WTC11 (cell line): ENCODE measurements around the gene TMEM38B. TPM values are rescaled to one million over a fixed set of nuclear protein-coding genes. Genes with fewer than 3 reads are reported as not detected.
"Not testable (repeated sequence)": the region's sequence is repeated elsewhere in the genome, so short reads cannot be mapped to it uniquely, and the experiment has no call there.

Experiments used
- ATAC-seq: fragments of 200-7000 bp; cut with Tn5 transposase; 2 replicates; pipeline ENCODE4 v1.10.0; 2021; ENCODE audit warnings: mild to moderate bottlenecking, moderate library complexity
- CTCF ChIA-PET: fragments of 300-600 bp; sonication (Branson Sonifier 250); formaldehyde crosslinking; loops from one replicate; lab custom pipeline; 2021; ENCODE audit warnings: antibody characterized with exemption; lab: Charles Lee
- POLR2A ChIA-PET: fragments of 350-600 bp; sonication (Branson Sonifier 250); formaldehyde crosslinking; loops from one replicate; lab custom pipeline; 2021; ENCODE audit warnings: antibody characterized with exemption; lab: Charles Lee
- DNase-seq: peaks from one replicate; pipeline ENCODE4 v3.0.0; 2021; ENCODE audit warnings: low spot score
- H3K27ac Mint-ChIP-seq: 2 replicates; pipeline ENCODE4 v1.8.0; 2021; ENCODE audit warnings: mixed read lengths
- H3K27me3 Mint-ChIP-seq: 2 replicates; pipeline ENCODE4 v1.8.0; 2021; ENCODE audit warnings: low read depth, mild to moderate bottlenecking, moderate library complexity, mixed read lengths
- H3K36me3 Mint-ChIP-seq: 2 replicates; pipeline ENCODE4 v1.8.0; 2021; ENCODE audit warnings: mixed read lengths
- H3K4me1 Mint-ChIP-seq: 2 replicates; pipeline ENCODE4 v1.8.0; 2022; ENCODE audit warnings: mixed read lengths
- H3K4me3 Mint-ChIP-seq: 2 replicates; pipeline ENCODE4 v1.8.0; 2021; ENCODE audit warnings: mild to moderate bottlenecking, moderate library complexity, mixed read lengths
- H3K9me3 Mint-ChIP-seq: 2 replicates; pipeline ENCODE4 v1.8.0; 2021; ENCODE audit warnings: mixed read lengths
- CREB1 ChIP-seq: sonication (generic); formaldehyde crosslinking; IDR thresholded peaks from 2 replicates; pipeline ENCODE4 v1.8.0; 2023; ENCODE audit warnings: mild to moderate bottlenecking, missing genetic modification reagents
- EMX1 ChIP-seq: fragments of 250-450 bp; sonication (Bioruptor Pico); IDR thresholded peaks from 2 replicates; pipeline ENCODE4 v1.8.0; 2021; ENCODE audit warnings: mild to moderate bottlenecking
- ETV6 ChIP-seq: sonication (generic); formaldehyde crosslinking; IDR thresholded peaks from 2 replicates; pipeline ENCODE4 v1.8.1; 2022; ENCODE audit warnings: mild to moderate bottlenecking, missing genetic modification reagents
- JUN ChIP-seq: sonication (generic); formaldehyde crosslinking; IDR thresholded peaks from 2 replicates; pipeline ENCODE4 v1.8.0; 2023; ENCODE audit warnings: mild to moderate bottlenecking, missing genetic modification reagents
- NR1H2 ChIP-seq: sonication (generic); formaldehyde crosslinking; IDR thresholded peaks from 2 replicates; pipeline ENCODE4 v1.9.0; 2021; ENCODE audit warnings: mild to moderate bottlenecking, moderate library complexity, missing genetic modification reagents
- ZNF396 ChIP-seq: fragments of 250-450 bp; sonication (Bioruptor Pico); IDR thresholded peaks from 2 replicates; pipeline ENCODE4 v1.8.0; 2021; ENCODE audit warnings: mild to moderate bottlenecking, moderate library complexity, borderline replicate concordance
- ZNF423 ChIP-seq: fragments of 250-450 bp; sonication (Bioruptor Pico); IDR thresholded peaks from 2 replicates; pipeline ENCODE4 v2.1.2; 2022; ENCODE audit warnings: mild to moderate bottlenecking, moderate library complexity
- total RNA-seq: library from RNA; stranded (reverse); gene quantifications from 3 replicates; pipeline ENCODE4 v1.2.3, GENCODE V29; 2021
- TF ChIP-seq, protein P1 (sequence below): fragments of 200-600 bp; IDR thresholded peaks from 2 replicates; pipeline ENCODE4 v1.8.0; 2022; ENCODE audit warnings: antibody characterized with exemption
- TF ChIP-seq, protein P2 (sequence below): sonication (generic); formaldehyde crosslinking; IDR thresholded peaks from 2 replicates; pipeline ENCODE4 v1.8.1; 2023; ENCODE audit warnings: mild to moderate bottlenecking, missing genetic modification reagents
- TF ChIP-seq, protein P3 (sequence below): sonication (generic); formaldehyde crosslinking; IDR thresholded peaks from 2 replicates; pipeline ENCODE4 v1.8.0; 2022; ENCODE audit warnings: missing genetic modification reagents
- TF ChIP-seq, protein P4 (sequence below): sonication (generic); formaldehyde crosslinking; conservative IDR thresholded peaks from 2 replicates; pipeline ENCODE4 v1.8.1; 2023; ENCODE audit warnings: mild to moderate bottlenecking, low read depth, missing genetic modification reagents, moderate library complexity
- TF ChIP-seq, protein P5 (sequence below): sonication (generic); formaldehyde crosslinking; IDR thresholded peaks from 2 replicates; pipeline ENCODE4 v1.8.1; 2023; ENCODE audit warnings: mild to moderate bottlenecking, missing genetic modification reagents
- TF ChIP-seq, protein P6 (sequence below): fragments of 250-450 bp; sonication (Bioruptor Pico); conservative IDR thresholded peaks from 2 replicates; pipeline ENCODE4 v1.9.0; 2021; ENCODE audit warnings: mild to moderate bottlenecking
- TF ChIP-seq, protein P7 (sequence below): sonication (generic); formaldehyde crosslinking; IDR thresholded peaks from 2 replicates; pipeline ENCODE4 v1.8.1; 2022; ENCODE audit warnings: low read depth, missing genetic modification reagents, borderline replicate concordance

TMEM38B gene
- total RNA-seq, 1 experiment from 2014 or later = 15.7 TPM

DNA sequence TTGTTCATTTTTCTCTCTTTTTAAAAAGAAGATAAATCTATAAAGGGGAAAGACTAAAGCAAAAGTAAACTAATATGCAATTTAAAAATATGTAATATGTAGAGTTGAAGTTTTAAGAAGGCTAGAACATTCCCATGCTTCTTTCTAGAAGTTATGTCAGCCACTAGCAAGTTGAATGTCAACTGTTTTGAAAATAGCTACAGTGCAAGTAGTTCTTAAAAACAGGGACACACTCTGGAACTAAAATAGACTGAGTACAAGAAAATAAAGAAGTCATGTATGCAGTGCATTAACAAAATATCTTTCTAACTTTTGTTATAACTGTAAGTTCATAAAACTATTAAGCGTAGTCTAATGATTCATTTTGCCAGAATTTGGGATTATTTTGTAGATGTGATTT, 7.9 kb downstream of the TMEM38B start:
- Mint-ChIP-seq H3K27ac (no peak overlapping the region), H3K4me3 (no peak overlapping the region), H3K36me3 (peaks cover 3% of the 10 kb centered on the region; the same call in 1 of the 2 replicates), H3K9me3 (no peaks in the 10 kb centered on the region), H3K27me3 (no peaks in the 10 kb centered on the region), H3K4me1 (no peaks in the 10 kb centered on the region)
- ATAC-seq (no peak), DNase-seq (no peak)
- ChIA-PET CTCF (no interaction called here), POLR2A (no interaction called here)
- TF ChIP-seq, protein P1, sequence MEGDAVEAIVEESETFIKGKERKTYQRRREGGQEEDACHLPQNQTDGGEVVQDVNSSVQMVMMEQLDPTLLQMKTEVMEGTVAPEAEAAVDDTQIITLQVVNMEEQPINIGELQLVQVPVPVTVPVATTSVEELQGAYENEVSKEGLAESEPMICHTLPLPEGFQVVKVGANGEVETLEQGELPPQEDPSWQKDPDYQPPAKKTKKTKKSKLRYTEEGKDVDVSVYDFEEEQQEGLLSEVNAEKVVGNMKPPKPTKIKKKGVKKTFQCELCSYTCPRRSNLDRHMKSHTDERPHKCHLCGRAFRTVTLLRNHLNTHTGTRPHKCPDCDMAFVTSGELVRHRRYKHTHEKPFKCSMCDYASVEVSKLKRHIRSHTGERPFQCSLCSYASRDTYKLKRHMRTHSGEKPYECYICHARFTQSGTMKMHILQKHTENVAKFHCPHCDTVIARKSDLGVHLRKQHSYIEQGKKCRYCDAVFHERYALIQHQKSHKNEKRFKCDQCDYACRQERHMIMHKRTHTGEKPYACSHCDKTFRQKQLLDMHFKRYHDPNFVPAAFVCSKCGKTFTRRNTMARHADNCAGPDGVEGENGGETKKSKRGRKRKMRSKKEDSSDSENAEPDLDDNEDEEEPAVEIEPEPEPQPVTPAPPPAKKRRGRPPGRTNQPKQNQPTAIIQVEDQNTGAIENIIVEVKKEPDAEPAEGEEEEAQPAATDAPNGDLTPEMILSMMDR = no peak
- no peak for TF ChIP-seq ZNF423 (CRISPR knock-in tag)
- TF ChIP-seq, protein P2, sequence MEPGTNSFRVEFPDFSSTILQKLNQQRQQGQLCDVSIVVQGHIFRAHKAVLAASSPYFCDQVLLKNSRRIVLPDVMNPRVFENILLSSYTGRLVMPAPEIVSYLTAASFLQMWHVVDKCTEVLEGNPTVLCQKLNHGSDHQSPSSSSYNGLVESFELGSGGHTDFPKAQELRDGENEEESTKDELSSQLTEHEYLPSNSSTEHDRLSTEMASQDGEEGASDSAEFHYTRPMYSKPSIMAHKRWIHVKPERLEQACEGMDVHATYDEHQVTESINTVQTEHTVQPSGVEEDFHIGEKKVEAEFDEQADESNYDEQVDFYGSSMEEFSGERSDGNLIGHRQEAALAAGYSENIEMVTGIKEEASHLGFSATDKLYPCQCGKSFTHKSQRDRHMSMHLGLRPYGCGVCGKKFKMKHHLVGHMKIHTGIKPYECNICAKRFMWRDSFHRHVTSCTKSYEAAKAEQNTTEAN = no peak

DNA sequence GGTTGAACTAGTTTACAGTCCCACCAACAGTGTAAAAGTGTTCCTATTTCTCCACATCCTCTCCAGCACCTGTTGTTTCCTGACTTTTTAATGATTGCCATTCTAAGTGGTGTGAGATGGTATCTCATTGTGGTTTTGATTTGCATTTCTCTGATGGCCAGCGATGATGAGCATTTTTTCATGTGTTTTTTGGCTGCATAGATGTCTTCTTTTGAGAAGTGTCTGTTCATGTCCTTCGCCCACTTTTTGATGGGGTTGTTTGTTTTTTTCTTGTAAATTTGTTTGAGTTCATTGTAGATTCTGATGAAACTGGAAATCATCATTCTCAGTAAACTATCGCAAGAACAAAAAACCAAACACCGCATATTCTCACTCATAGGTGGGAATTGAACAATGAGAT, 9.3 kb downstream of the TMEM38B start:
- H3K4me1 Mint-ChIP-seq, H3K36me3 Mint-ChIP-seq, H3K27ac Mint-ChIP-seq, H3K9me3 Mint-ChIP-seq, DNase-seq, H3K27me3 Mint-ChIP-seq, H3K4me3 Mint-ChIP-seq, CTCF ChIA-PET, POLR2A ChIA-PET, ATAC-seq: not testable (repeated sequence)

DNA sequence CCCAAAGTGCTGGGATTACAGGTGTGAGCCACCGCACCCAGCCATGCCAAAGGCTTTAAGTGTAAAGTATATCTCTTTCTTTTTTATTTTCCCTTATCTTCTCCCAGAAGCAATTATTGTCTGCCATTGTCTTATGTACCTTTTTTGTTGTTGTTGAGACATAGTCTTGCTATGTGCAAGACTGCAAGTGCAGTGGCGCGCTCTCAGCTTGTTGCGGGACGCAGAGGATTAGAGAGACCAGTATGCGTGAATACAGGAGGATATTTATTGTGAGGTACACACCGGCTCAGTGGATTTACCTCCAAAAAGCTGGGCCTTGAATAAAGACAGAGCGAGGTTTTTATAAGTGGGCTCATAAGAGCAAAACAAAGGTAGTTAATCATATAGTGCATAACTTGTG, 11.8 kb downstream of the TMEM38B start:
- Mint-ChIP-seq H3K9me3 (no peaks in the 10 kb centered on the region), H3K36me3 (peaks cover 3% of the 10 kb centered on the region; the same call in 1 of the 2 replicates), H3K4me1 (no peaks in the 10 kb centered on the region), H3K27me3 (no peaks in the 10 kb centered on the region), H3K4me3 (no peak overlapping the region), H3K27ac (no peak overlapping the region)
- ATAC-seq (no peak), DNase-seq (no peak)
- TF ChIP-seq CREB1 (CRISPR knock-in tag) (no peak), EMX1 (CRISPR knock-in tag) (no peak), NR1H2 (CRISPR knock-in tag) (no peak), ETV6 (CRISPR knock-in tag) (no peak), JUN (CRISPR knock-in tag) (no peak), ZNF396 (CRISPR knock-in tag) (no peak)
- TF ChIP-seq, protein P3, sequence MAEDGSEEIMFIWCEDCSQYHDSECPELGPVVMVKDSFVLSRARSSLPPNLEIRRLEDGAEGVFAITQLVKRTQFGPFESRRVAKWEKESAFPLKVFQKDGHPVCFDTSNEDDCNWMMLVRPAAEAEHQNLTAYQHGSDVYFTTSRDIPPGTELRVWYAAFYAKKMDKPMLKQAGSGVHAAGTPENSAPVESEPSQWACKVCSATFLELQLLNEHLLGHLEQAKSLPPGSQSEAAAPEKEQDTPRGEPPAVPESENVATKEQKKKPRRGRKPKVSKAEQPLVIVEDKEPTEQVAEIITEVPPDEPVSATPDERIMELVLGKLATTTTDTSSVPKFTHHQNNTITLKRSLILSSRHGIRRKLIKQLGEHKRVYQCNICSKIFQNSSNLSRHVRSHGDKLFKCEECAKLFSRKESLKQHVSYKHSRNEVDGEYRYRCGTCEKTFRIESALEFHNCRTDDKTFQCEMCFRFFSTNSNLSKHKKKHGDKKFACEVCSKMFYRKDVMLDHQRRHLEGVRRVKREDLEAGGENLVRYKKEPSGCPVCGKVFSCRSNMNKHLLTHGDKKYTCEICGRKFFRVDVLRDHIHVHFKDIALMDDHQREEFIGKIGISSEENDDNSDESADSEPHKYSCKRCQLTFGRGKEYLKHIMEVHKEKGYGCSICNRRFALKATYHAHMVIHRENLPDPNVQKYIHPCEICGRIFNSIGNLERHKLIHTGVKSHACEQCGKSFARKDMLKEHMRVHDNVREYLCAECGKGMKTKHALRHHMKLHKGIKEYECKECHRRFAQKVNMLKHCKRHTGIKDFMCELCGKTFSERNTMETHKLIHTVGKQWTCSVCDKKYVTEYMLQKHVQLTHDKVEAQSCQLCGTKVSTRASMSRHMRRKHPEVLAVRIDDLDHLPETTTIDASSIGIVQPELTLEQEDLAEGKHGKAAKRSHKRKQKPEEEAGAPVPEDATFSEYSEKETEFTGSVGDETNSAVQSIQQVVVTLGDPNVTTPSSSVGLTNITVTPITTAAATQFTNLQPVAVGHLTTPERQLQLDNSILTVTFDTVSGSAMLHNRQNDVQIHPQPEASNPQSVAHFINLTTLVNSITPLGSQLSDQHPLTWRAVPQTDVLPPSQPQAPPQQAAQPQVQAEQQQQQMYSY = no peak
- TF ChIP-seq, protein P4, sequence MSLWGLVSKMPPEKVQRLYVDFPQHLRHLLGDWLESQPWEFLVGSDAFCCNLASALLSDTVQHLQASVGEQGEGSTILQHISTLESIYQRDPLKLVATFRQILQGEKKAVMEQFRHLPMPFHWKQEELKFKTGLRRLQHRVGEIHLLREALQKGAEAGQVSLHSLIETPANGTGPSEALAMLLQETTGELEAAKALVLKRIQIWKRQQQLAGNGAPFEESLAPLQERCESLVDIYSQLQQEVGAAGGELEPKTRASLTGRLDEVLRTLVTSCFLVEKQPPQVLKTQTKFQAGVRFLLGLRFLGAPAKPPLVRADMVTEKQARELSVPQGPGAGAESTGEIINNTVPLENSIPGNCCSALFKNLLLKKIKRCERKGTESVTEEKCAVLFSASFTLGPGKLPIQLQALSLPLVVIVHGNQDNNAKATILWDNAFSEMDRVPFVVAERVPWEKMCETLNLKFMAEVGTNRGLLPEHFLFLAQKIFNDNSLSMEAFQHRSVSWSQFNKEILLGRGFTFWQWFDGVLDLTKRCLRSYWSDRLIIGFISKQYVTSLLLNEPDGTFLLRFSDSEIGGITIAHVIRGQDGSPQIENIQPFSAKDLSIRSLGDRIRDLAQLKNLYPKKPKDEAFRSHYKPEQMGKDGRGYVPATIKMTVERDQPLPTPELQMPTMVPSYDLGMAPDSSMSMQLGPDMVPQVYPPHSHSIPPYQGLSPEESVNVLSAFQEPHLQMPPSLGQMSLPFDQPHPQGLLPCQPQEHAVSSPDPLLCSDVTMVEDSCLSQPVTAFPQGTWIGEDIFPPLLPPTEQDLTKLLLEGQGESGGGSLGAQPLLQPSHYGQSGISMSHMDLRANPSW (CRISPR knock-in tag) = no peak
- TF ChIP-seq, protein P5, sequence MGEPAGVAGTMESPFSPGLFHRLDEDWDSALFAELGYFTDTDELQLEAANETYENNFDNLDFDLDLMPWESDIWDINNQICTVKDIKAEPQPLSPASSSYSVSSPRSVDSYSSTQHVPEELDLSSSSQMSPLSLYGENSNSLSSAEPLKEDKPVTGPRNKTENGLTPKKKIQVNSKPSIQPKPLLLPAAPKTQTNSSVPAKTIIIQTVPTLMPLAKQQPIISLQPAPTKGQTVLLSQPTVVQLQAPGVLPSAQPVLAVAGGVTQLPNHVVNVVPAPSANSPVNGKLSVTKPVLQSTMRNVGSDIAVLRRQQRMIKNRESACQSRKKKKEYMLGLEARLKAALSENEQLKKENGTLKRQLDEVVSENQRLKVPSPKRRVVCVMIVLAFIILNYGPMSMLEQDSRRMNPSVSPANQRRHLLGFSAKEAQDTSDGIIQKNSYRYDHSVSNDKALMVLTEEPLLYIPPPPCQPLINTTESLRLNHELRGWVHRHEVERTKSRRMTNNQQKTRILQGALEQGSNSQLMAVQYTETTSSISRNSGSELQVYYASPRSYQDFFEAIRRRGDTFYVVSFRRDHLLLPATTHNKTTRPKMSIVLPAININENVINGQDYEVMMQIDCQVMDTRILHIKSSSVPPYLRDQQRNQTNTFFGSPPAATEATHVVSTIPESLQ (CRISPR knock-in tag) = no peak
- TF ChIP-seq, protein P6, sequence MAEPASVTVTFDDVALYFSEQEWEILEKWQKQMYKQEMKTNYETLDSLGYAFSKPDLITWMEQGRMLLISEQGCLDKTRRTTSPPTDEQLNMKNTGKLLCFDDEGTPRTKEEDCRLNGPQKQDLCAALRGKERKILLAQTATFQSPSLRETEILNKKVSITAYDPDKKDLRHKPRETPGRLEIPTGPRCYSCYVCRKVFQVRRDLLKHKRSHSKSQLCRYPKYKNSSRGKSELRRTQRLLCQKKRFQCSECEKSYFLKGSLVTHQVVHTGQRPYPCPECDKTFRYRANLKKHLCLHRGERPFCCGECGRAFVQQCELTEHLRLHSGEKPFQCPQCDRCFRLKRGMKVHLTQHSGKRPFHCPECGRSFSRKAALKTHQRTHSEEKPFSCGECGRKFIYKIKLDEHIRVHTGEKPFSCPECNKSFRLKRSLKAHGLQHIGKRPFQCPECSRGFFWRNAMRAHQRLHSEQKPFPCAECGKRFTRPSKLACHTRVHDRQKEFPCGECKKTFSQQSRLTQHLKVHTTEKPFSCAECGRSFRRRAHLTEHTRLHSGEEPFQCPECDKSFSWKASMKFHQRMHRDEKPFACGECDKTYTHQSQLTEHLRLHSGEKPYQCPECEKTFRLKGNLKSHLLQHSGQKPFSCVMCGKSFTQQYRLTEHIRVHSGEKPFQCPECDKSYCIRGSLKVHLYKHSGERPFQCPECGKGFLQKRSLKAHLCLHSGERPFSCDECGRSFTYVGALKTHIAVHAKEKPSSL (CRISPR knock-in tag) = no peak
- TF ChIP-seq, protein P7, sequence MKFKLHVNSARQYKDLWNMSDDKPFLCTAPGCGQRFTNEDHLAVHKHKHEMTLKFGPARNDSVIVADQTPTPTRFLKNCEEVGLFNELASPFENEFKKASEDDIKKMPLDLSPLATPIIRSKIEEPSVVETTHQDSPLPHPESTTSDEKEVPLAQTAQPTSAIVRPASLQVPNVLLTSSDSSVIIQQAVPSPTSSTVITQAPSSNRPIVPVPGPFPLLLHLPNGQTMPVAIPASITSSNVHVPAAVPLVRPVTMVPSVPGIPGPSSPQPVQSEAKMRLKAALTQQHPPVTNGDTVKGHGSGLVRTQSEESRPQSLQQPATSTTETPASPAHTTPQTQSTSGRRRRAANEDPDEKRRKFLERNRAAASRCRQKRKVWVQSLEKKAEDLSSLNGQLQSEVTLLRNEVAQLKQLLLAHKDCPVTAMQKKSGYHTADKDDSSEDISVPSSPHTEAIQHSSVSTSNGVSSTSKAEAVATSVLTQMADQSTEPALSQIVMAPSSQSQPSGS (CRISPR knock-in tag) = no peak
- ChIA-PET CTCF (interaction anchor here (1.0 to 1.4 kb wide), 2 partner anchors 10 to 12 kb away, joined by 3 read pairs; no protein-coding TSS in a partner anchor), POLR2A (no interaction called here)
